ENCODE results near the gene PUM2.

GRCh38 chr2:20317690-20318089, 33.0 kb downstream of the PUM2 start:
- TF ChIP-seq CTCF (IDR thresholded peaks at IDR 0.05) (no peak), E2F1 (CRISPR knock-in tag; IDR thresholded peaks at IDR 0.05) (no peak), ELF4 (CRISPR knock-in tag; IDR thresholded peaks at IDR 0.05; ENCODE audit: low read depth) (no peak), MAX (CRISPR knock-in tag; IDR thresholded peaks at IDR 0.05) (no peak), NR3C1 (CRISPR knock-in tag; conservative IDR thresholded peaks at IDR 0.05; ENCODE audit: low read depth) (no peak), JUN (CRISPR knock-in tag; IDR thresholded peaks at IDR 0.05) (no peak), SP1 (CRISPR knock-in tag; conservative IDR thresholded peaks at IDR 0.05) (no peak), PRDM15 (CRISPR knock-in tag; IDR thresholded peaks at IDR 0.05) (no peak), MXD4 (CRISPR knock-in tag; IDR thresholded peaks at IDR 0.05; ENCODE audit: borderline replicate concordance) (no peak), TEAD4 (CRISPR knock-in tag; IDR thresholded peaks at IDR 0.05) (no peak)
